GM18909 (cell line): ENCODE measurements around the gene UCP2.
"Not testable (repeated sequence)": the region's sequence is repeated elsewhere in the genome, so short reads cannot be mapped to it uniquely, and the experiment has no call there.

Experiments used
- ATAC-seq: cut with Tn5 transposase; IDR thresholded peaks from one replicate; pipeline ENCODE4 v1.9.1; 2021; ENCODE audit warnings: mild to moderate bottlenecking; ENCODE audit not compliant: unreplicated experiment, poor library complexity

UCP2 gene

GRCh38 chr11:73996161-73996747 is 13.6 kb upstream of the UCP2 start:
- no peak for ATAC-seq

GRCh38 chr11:73995731-73996130 is 13.1 kb upstream of the UCP2 start:
- peak; percentile 54 for ATAC-seq

- ATAC-seq, result peak; percentile 48
Measured at GRCh38 chr11:73995247-73995646, 12.6 kb upstream of the UCP2 start.

- no peak for ATAC-seq
Measured at GRCh38 chr11:73991471-73992006, 8.9 kb upstream of the UCP2 start.

GRCh38 chr11:73990730-73991129 is 8.1 kb upstream of the UCP2 start:
- ATAC-seq, result no peak

GRCh38 chr11:73989156-73989555 is 6.5 kb upstream of the UCP2 start:
- no peak for ATAC-seq

GRCh38 chr11:73988227-73988626 is 5.6 kb upstream of the UCP2 start:
- no peak for ATAC-seq

GRCh38 chr11:73985661-73986060 is 3.0 kb upstream of the UCP2 start:
- not testable (repeated sequence) for ATAC-seq

GRCh38 chr11:73983741-73984538 is 1.3 kb upstream of the UCP2 start:
- no peak for ATAC-seq

- ATAC-seq, result peak; percentile 77
Measured at GRCh38 chr11:73982990-73983740, 522 bp upstream of the UCP2 start.

- ATAC-seq, result no peak
Measured at GRCh38 chr11:73981051-73981805, 1.4 kb downstream of the UCP2 start.

GRCh38 chr11:73980001-73980961 is 2.4 kb downstream of the UCP2 start:
- peak; percentile 54 for ATAC-seq

- ATAC-seq, result no peak
Measured at GRCh38 chr11:73978576-73979086, 4.0 kb downstream of the UCP2 start.

GRCh38 chr11:73977856-73978519 is 4.7 kb downstream of the UCP2 start:
- ATAC-seq, result no peak

- no peak for ATAC-seq
Measured at GRCh38 chr11:73976451-73977151, 6.0 kb downstream of the UCP2 start.

- ATAC-seq, result no peak
Measured at GRCh38 chr11:73975479-73975757, 7.2 kb downstream of the UCP2 start.

GRCh38 chr11:73974604-73975478 is 7.8 kb downstream of the UCP2 start:
- ATAC-seq, result no peak
